H9 (cell line): ENCODE measurements around the gene NRIP3. TPM values are rescaled to one million over a fixed set of nuclear protein-coding genes. Genes with fewer than 3 reads are reported as not detected.
"Not testable (repeated sequence)": the region's sequence is repeated elsewhere in the genome, so short reads cannot be mapped to it uniquely, and the experiment has no call there.

Experiments
- DNase-seq: peaks from one replicate; pipeline ENCODE4 v3.0.0-alpha.2; 2017
- H2AFZ ChIP-seq: one replicate; pipeline ENCODE4 v1.6.1; 2013; ENCODE audit warnings: mild to moderate bottlenecking, low read length, control low read depth, moderate library complexity
- H2AK5ac ChIP-seq: 2 replicates; pipeline ENCODE4 v1.6.1; 2013; ENCODE audit warnings: low read length, control low read depth, mixed read lengths; ENCODE audit not compliant: insufficient read length
- H2BK120ac ChIP-seq: one replicate; pipeline ENCODE4 v1.6.1; 2013; ENCODE audit warnings: low read depth, mild to moderate bottlenecking, low read length, control low read depth, inconsistent platforms; ENCODE audit not compliant: poor library complexity, severe bottlenecking
- H2BK12ac ChIP-seq: 2 replicates; pipeline ENCODE4 v1.6.1; 2013; ENCODE audit warnings: low read length, control low read depth, mixed read lengths, low read depth; ENCODE audit not compliant: insufficient read length
- H2BK15ac ChIP-seq: 2 replicates; pipeline ENCODE4 v1.6.1; 2013; ENCODE audit warnings: low read depth, low read length, control low read depth
- H2BK20ac ChIP-seq: one replicate; pipeline ENCODE4 v1.6.1; 2013; ENCODE audit warnings: low read depth, mild to moderate bottlenecking, low read length, control low read depth, inconsistent platforms; ENCODE audit not compliant: poor library complexity, severe bottlenecking
- H2BK5ac ChIP-seq: 2 replicates; pipeline ENCODE4 v1.6.1; 2013; ENCODE audit warnings: low read length, control low read depth, mixed read lengths; ENCODE audit not compliant: insufficient read length
- H3K14ac ChIP-seq: 2 replicates; pipeline ENCODE4 v1.6.1; 2013; ENCODE audit warnings: low read length, control low read depth; ENCODE audit not compliant: insufficient read depth
- H3K18ac ChIP-seq: 2 replicates; pipeline ENCODE4 v1.6.1; 2013; ENCODE audit warnings: low read depth, mild to moderate bottlenecking, mixed read lengths, low read length, control low read depth; ENCODE audit not compliant: insufficient read length
- H3K23ac ChIP-seq: 2 replicates; pipeline ENCODE4 v1.6.1; 2013; ENCODE audit warnings: low read length, control low read depth, mixed read lengths, low read depth; ENCODE audit not compliant: insufficient read length
- H3K23me2 ChIP-seq: 2 replicates; pipeline ENCODE4 v1.6.1; 2013; ENCODE audit warnings: low read depth, mild to moderate bottlenecking, mixed read lengths, low read length, control low read depth; ENCODE audit not compliant: insufficient read length, poor library complexity, severe bottlenecking
- H3K27ac ChIP-seq: 2 replicates; pipeline ENCODE4 v1.5.1; 2013; ENCODE audit warnings: low read length, control low read depth, mixed read lengths, low read depth; ENCODE audit not compliant: insufficient read length
- H3K27me3 ChIP-seq: 2 replicates; pipeline ENCODE4 v1.6.1; 2013; ENCODE audit warnings: low read length, control low read depth, inconsistent platforms; ENCODE audit not compliant: insufficient read depth
- H3K4ac ChIP-seq: 2 replicates; pipeline ENCODE4 v1.6.1; 2013; ENCODE audit warnings: low read depth, mild to moderate bottlenecking, control low read depth, inconsistent platforms, low read length, moderate library complexity
- H3K4me1 ChIP-seq: 2 replicates; pipeline ENCODE4 v1.6.1; 2013; ENCODE audit warnings: low read length, control low read depth, inconsistent platforms; ENCODE audit not compliant: insufficient read depth
- H3K4me2 ChIP-seq: 2 replicates; pipeline ENCODE4 v1.6.1; 2013; ENCODE audit warnings: low read length, control low read depth, mixed read lengths; ENCODE audit not compliant: insufficient read length, insufficient read depth
- H3K56ac ChIP-seq: 2 replicates; pipeline ENCODE4 v1.6.1; 2013; ENCODE audit warnings: low read depth, mild to moderate bottlenecking, mixed read lengths, low read length, control low read depth; ENCODE audit not compliant: insufficient read length
- H3K79me1 ChIP-seq: 2 replicates; pipeline ENCODE4 v1.6.1; 2013; ENCODE audit warnings: low read depth, mild to moderate bottlenecking, moderate library complexity, low read length, control low read depth, inconsistent platforms; ENCODE audit not compliant: insufficient read depth, poor library complexity, severe bottlenecking
- H3K79me2 ChIP-seq: 2 replicates; pipeline ENCODE4 v1.6.1; 2013; ENCODE audit warnings: low read length, control low read depth, inconsistent platforms; ENCODE audit not compliant: insufficient read depth
- H3K9ac ChIP-seq: 2 replicates; pipeline ENCODE4 v1.6.1; 2013; ENCODE audit warnings: low read length, control low read depth, mixed read lengths; ENCODE audit not compliant: insufficient read length; ENCODE audit errors: extremely low read depth
- H3K9me3 ChIP-seq: one replicate; pipeline ENCODE4 v1.6.1; 2013; ENCODE audit warnings: low read depth, low read length, inconsistent platforms; ENCODE audit not compliant: control insufficient read depth
- H3T11ph ChIP-seq: one replicate; pipeline ENCODE4 v1.6.1; 2013; ENCODE audit warnings: mild to moderate bottlenecking, low read length, control low read depth, inconsistent platforms
- H4K20me1 ChIP-seq: one replicate; pipeline ENCODE4 v1.6.1; 2013; ENCODE audit not compliant: control insufficient read depth, insufficient read length, insufficient read depth
- H4K5ac ChIP-seq: 2 replicates; pipeline ENCODE4 v1.6.1; 2013; ENCODE audit warnings: low read depth, mild to moderate bottlenecking, mixed read lengths, low read length, control low read depth; ENCODE audit not compliant: insufficient read length
- H4K8ac ChIP-seq: replicated peaks from 2 replicates; pipeline ENCODE4 v1.6.1; 2013; ENCODE audit warnings: low read length, control low read depth, mixed read lengths, low read depth; ENCODE audit not compliant: insufficient read length
- H4K91ac ChIP-seq: 2 replicates; pipeline ENCODE4 v1.6.1; 2013; ENCODE audit warnings: low read depth, mild to moderate bottlenecking, moderate library complexity, mixed read lengths, low read length, control low read depth; ENCODE audit not compliant: insufficient read length
- H3K27ac Mint-ChIP-seq, 3 experiments: 2 replicates in 2 of 3; 3 replicates in 1 of 3; pipeline ENCODE4 v1.8.0; 2020 to 2021; ENCODE audit warnings: mixed read lengths in 3 of 3, mild to moderate bottlenecking in 1 of 3, moderate library complexity in 1 of 3
- H3K27me3 Mint-ChIP-seq: 2 replicates; pipeline ENCODE4 v1.8.0; 2021; ENCODE audit warnings: low read depth, mild to moderate bottlenecking, moderate library complexity, mixed read lengths
- H3K36me3 Mint-ChIP-seq, 3 experiments: 2 replicates in 2 of 3; 3 replicates in 1 of 3; pipeline ENCODE4 v1.8.0; 2020 to 2021; ENCODE audit warnings: low read depth in 3 of 3, mixed read lengths in 3 of 3; ENCODE audit not compliant: insufficient read depth in 1 of 3
- H3K4me1 Mint-ChIP-seq, 2 experiments: 2 replicates each; pipeline ENCODE4 v1.8.0; 2020; ENCODE audit warnings: mixed read lengths in 2 of 2
- H3K4me3 Mint-ChIP-seq, 2 experiments: 2 replicates in 1 of 2; 3 replicates in 1 of 2; pipeline ENCODE4 v1.8.0; 2020 to 2021; ENCODE audit warnings: mild to moderate bottlenecking in 2 of 2, mixed read lengths in 2 of 2, moderate library complexity in 1 of 2
- H3K9me3 Mint-ChIP-seq, 2 experiments: 2 replicates in 1 of 2; 3 replicates in 1 of 2; pipeline ENCODE4 v1.8.0; 2020; ENCODE audit warnings: mild to moderate bottlenecking in 2 of 2, mixed read lengths in 2 of 2, moderate library complexity in 1 of 2
- WGBS: extraction: QIAGEN DNeasy Blood & Tissue Kit; methylation state at CpG from one replicate; pipeline ENCODE4 v1.1.7; 2013; ENCODE audit warnings: missing lambda C conversion rate, low lambda C conversion rate, mixed read lengths; ENCODE audit not compliant: insufficient read length; ENCODE audit errors: extremely low coverage; 5-methylcytosine and 5-hydroxymethylcytosine counted together
- total RNA-seq: library from RNA; stranded (reverse); gene quantifications from 2 replicates; pipeline ENCODE4 v1.2.1, GENCODE V29; 2021
- TF ChIP-seq, protein P1 (sequence below): fragments of 200-600 bp; sonication (generic); conservative IDR thresholded peaks from 3 replicates; pipeline ENCODE4 v1.8.0; 2021; ENCODE audit warnings: antibody characterized with exemption, mild to moderate bottlenecking

NRIP3 gene
- total RNA-seq, 1 experiment from 2014 or later, result 4.2 TPM

DNA sequence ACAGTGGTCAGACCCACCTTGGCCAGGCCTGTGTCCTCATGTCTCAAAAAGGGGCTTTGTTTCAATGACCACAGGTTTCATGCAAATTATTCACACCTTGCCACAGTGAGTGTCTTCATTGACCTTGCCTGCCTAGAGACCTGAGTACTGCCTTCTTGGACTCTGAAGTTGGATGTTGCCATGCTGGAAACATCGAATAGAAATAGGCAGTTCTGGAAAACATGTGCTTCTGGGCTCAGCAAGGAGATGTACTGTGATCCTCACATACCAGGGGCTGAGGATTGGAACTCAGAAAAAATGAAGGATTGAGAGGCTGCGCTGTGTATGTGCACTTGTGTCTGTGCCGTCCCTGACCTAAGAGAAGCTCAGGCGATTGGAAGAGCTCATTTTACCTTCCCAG, 9.6 kb upstream of the NRIP3 start:
- no peak overlapping the region for H3K14ac ChIP-seq
- no peak overlapping the region for H4K8ac ChIP-seq
- H3K4ac ChIP-seq, result no peak overlapping the region
- H3K27me3 Mint-ChIP-seq, result peaks cover 22% of the 10 kb centered on the region
- DNase-seq, result no peak
- H3K9me3 ChIP-seq, result no peaks in the 10 kb centered on the region
- H2BK5ac ChIP-seq, result no peak overlapping the region
- no peak overlapping the region for H2BK20ac ChIP-seq
- WGBS, result no CpG with 5 or more reads among the region's 4 CpGs
- no peaks in the 10 kb centered on the region for H3K79me2 ChIP-seq
- no peak overlapping the region for H2AFZ ChIP-seq
- H3K27me3 ChIP-seq, result no peaks in the 10 kb centered on the region
- H3K4me1 Mint-ChIP-seq, result peaks cover 3 to 4% of the 10 kb centered on the region in 2 experiments; a peak in 3 of 4 replicates
- H3K79me1 ChIP-seq, result no peaks in the 10 kb centered on the region
- no peak overlapping the region for H3K23ac ChIP-seq
- no peak overlapping the region for H2BK120ac ChIP-seq
- H3K23me2 ChIP-seq, result no peaks in the 10 kb centered on the region
- no peak overlapping the region for H4K5ac ChIP-seq
- no peak overlapping the region for H2AK5ac ChIP-seq
- no peak overlapping the region for H4K91ac ChIP-seq
- H3K36me3 Mint-ChIP-seq, result no peaks in the 10 kb centered on the region
- no peak overlapping the region for H2BK15ac ChIP-seq
- peaks cover 4 to 5% of the 10 kb centered on the region in 2 experiments; a peak in 3 of 5 replicates for H3K9me3 Mint-ChIP-seq
- no peak overlapping the region for H3K4me3 Mint-ChIP-seq
- H2BK12ac ChIP-seq, result no peak overlapping the region
- H3K56ac ChIP-seq, result no peak overlapping the region
- no peaks in the 10 kb centered on the region for H4K20me1 ChIP-seq
- H3K9ac ChIP-seq, result no peak overlapping the region
- H3K4me2 ChIP-seq, result no peak overlapping the region
- no peaks in the 10 kb centered on the region for H3K4me1 ChIP-seq
- H3K18ac ChIP-seq, result no peak overlapping the region
- TF ChIP-seq, protein P1, sequence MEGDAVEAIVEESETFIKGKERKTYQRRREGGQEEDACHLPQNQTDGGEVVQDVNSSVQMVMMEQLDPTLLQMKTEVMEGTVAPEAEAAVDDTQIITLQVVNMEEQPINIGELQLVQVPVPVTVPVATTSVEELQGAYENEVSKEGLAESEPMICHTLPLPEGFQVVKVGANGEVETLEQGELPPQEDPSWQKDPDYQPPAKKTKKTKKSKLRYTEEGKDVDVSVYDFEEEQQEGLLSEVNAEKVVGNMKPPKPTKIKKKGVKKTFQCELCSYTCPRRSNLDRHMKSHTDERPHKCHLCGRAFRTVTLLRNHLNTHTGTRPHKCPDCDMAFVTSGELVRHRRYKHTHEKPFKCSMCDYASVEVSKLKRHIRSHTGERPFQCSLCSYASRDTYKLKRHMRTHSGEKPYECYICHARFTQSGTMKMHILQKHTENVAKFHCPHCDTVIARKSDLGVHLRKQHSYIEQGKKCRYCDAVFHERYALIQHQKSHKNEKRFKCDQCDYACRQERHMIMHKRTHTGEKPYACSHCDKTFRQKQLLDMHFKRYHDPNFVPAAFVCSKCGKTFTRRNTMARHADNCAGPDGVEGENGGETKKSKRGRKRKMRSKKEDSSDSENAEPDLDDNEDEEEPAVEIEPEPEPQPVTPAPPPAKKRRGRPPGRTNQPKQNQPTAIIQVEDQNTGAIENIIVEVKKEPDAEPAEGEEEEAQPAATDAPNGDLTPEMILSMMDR, result no peak
- H3T11ph ChIP-seq, result no peak overlapping the region
- H3K27ac Mint-ChIP-seq, result 0 out of 7 replicates have a peak overlapping the region, but pooled peaks of 1 of the 3 experiments have one; percentile 11
- no peak overlapping the region for H3K27ac ChIP-seq

DNA sequence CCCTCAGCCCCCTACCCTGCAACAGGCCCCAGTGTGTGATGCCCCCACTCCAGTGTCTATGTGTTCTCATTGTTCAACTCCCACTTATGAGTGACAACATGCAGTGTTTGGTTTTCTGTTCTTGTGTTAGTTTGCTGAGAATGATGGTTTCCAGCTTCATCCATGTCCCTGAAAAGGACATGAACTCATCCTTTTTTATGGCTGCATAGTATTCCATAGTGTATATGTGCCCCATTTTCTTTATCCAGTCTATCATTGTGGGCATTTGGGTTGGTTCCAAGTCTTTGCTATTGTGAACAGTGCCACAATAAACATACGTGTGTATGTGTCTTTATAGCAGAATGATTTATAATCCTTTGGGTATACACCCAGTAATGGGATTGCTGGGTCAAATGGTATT, 5.7 kb upstream of the NRIP3 start:
- H3K56ac ChIP-seq, H4K20me1 ChIP-seq, H4K91ac ChIP-seq, H3K9me3 ChIP-seq, H2BK20ac ChIP-seq, H2BK15ac ChIP-seq, H4K5ac ChIP-seq, H2BK120ac ChIP-seq, H3K79me1 ChIP-seq, H4K8ac ChIP-seq, H3K18ac ChIP-seq, H3K4me3 Mint-ChIP-seq, H3K36me3 Mint-ChIP-seq, H3K79me2 ChIP-seq, DNase-seq, H3K23me2 ChIP-seq, H3K14ac ChIP-seq, H2AK5ac ChIP-seq, H3K9me3 Mint-ChIP-seq, H3K27ac ChIP-seq, H3K9ac ChIP-seq, H2AFZ ChIP-seq, H3K4me1 Mint-ChIP-seq, H2BK5ac ChIP-seq, H3T11ph ChIP-seq, H3K4ac ChIP-seq, H3K23ac ChIP-seq, H2BK12ac ChIP-seq, H3K27ac Mint-ChIP-seq, H3K4me1 ChIP-seq, H3K4me2 ChIP-seq: not testable (repeated sequence)
- peaks cover 60% of the 10 kb centered on the region for H3K27me3 Mint-ChIP-seq
- peaks cover 14% of the 10 kb centered on the region for H3K27me3 ChIP-seq
- no CpG with 5 or more reads among the region's 1 CpG for WGBS
